T-helper 9 cell (primary cell): ENCODE data around the gene HERC3.

Experiments
- DNase-seq: peaks from one replicate; pipeline ENCODE4 v3.0.0-alpha.2; 2020

Gene HERC3

GRCh38 chr4:88661739-88662138 is 69.5 kb downstream of the HERC3 start:
- DNase-seq = no peak

GRCh38 chr4:88672987-88673386 is 80.7 kb downstream of the HERC3 start:
- DNase-seq = no peak

- DNase-seq = no peak
Observed at GRCh38 chr4:88673886-88674285, 81.6 kb downstream of the HERC3 start.

GRCh38 chr4:88674565-88674964 is 82.3 kb downstream of the HERC3 start:
- no peak for DNase-seq

GRCh38 chr4:88674979-88675378 is 82.7 kb downstream of the HERC3 start:
- DNase-seq = no peak

- no peak for DNase-seq
Observed at GRCh38 chr4:88675543-88675942, 83.3 kb downstream of the HERC3 start.

- DNase-seq = no peak
Observed at GRCh38 chr4:88681209-88681608, 88.9 kb downstream of the HERC3 start.

GRCh38 chr4:88690355-88690754 is 98.1 kb downstream of the HERC3 start:
- no peak for DNase-seq

- DNase-seq = no peak
Observed at GRCh38 chr4:88693792-88694191, 101.5 kb downstream of the HERC3 start.

- DNase-seq = no peak
Observed at GRCh38 chr4:88696630-88697029, 104.3 kb downstream of the HERC3 start.

GRCh38 chr4:88697141-88697540 is 104.9 kb downstream of the HERC3 start:
- no peak for DNase-seq

GRCh38 chr4:88697588-88698329 is 105.5 kb downstream of the HERC3 start, which contains the start of gene NAP1L5:
NAP1L5 (minus strand) TSS chr4:88697829; CDS start chr4:88697754, 75 bp downstream.
- peak; percentile 62 for DNase-seq

- no peak for DNase-seq
Observed at GRCh38 chr4:88698519-88698918, 106.2 kb downstream of the HERC3 start.

GRCh38 chr4:88702782-88703181 is 110.5 kb downstream of the HERC3 start:
- no peak for DNase-seq

- DNase-seq = no peak
Observed at GRCh38 chr4:88705223-88705622, 112.9 kb downstream of the HERC3 start.

GRCh38 chr4:88705805-88706492 is 113.7 kb downstream of the HERC3 start:
- no peak for DNase-seq

GRCh38 chr4:88706574-88706973 is 114.3 kb downstream of the HERC3 start:
- no peak for DNase-seq

- no peak for DNase-seq
Observed at GRCh38 chr4:88709989-88710388, 117.7 kb downstream of the HERC3 start.

- no peak for DNase-seq
Observed at GRCh38 chr4:88713782-88714181, 121.5 kb downstream of the HERC3 start.

GRCh38 chr4:88718098-88718497 is 125.8 kb downstream of the HERC3 start:
- no peak for DNase-seq

GRCh38 chr4:88719381-88719780 is 127.1 kb downstream of the HERC3 start:
- DNase-seq = no peak

- no peak for DNase-seq
Observed at GRCh38 chr4:88720451-88721428, 128.5 kb downstream of the HERC3 start.

- DNase-seq = no peak
Observed at GRCh38 chr4:88722276-88722780, 130.0 kb downstream of the HERC3 start.
